CD4-positive, alpha-beta T cell treated with Interleukin-4 for 1 hour (primary cell): ENCODE data around the gene EMILIN2.

ENCODE experiments used
- DNase-seq, 2 donors: peaks; one replicate each; pipeline ENCODE4 v3.0.0-alpha.2; 2020 to 2022

Gene EMILIN2

DNA sequence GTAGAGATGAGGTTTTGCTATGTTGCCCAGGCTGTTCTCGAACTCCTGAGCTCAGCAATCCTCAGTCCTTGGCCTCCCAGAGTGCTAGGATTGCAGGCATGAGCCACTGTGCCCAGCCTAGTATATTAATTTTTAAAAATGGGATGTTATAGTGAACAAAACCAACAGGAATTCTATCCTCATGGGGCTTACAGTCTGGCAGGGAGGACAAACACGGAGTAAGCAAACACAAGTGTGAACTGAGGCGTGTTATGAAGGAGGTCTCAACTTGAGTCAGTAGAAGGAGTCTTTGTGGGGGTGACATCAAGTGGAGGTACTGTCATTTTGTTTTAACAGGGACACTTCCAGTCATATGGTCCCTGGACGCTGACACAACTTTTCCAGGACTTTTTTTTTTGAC lies 33.1 kb downstream of the EMILIN2 start:
- no peak for DNase-seq

DNA sequence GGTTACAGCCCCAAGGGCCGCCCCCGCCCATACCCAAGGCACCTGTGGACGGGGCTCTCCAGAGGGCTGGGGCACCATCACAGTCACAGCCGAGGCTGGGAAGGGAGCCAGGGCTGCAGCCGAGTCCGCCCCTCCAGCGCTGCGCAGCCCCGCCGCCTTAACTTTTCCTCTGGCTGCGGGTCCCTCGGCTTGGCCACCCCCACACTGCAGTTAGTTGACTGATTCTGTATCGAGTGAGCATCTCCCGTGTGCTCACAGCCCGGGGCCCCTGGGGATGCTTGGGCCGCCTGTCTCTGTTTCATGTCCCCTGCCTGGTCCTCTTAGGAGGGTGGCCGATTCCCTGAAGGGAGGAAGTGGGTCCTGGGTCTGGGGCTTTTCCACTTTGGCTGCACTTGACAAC lies 33.7 kb downstream of the EMILIN2 start:
- no peak for DNase-seq

DNA sequence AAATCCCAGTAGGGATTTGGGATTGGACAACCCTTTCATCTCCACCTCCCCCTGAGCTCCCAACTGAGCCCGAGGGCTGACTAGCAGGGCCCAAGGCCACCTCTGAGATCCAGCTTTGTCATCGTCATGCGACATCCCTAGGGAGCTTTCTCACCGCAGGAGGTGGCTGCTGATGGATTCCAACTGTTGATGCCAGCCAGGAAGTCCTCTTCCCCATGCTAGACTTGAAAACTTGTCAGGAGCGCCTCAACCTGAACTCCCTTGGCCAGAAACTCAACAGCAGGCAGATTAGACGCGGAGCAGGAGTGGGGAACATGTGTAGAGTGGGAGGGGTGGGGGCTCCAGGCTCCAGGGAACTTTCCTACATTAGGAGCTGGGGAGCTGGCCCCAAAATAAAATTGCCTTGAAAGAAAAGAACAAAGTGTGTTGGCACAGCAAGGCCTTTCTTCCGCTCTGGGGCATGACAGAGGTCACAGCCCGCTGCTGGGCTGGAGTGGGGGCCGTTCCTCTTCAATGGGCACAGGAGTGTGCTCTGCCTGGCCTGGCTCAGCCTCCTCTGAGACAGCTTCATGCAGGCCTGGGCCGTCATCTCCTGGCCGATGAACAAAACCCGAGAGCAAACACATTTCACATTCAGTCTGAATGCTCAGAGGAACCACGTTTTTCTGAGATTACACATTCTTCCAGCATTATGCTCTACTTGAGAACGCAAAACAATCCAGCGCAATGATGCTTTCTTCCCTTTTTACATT lies 34.5 kb downstream of the EMILIN2 start:
- DNase-seq, result no peak

DNA sequence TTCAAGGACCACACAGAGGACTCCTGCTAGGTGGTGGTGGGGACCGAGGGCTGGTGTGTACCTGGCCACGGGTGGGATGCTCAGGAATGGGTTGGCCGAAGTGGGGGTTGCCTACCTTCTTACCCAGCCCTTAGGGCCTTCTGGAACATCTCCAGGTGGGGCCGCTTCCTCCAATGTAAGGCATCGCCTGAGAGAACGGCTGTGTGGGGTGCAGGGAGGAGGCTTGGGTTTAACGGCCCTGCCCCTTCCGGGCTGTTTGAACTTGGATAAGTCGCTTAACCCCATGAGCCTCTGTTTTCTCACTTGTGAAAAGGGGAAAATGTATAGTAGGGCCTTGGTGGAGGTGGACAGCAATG lies 35.0 kb downstream of the EMILIN2 start:
- no peak for DNase-seq

DNA sequence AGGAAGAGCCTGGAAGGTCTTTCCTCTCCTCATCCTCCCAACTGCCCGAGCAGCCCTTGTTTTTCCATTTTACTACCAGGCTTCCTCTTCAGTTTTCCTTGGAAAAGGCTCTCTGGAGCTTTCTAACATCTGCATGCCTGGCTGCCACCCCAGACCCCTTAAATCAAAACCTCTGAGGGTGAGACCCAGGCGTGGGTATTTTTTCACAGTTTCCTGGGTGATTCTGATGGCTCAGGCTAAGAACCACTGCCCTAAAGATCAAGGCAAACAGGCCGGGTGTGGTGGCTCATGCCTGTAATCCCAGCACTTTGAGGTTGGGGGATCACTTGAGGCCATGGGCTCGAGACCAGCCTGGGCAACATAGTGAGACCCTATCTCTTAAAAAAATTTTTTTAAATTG lies 35.4 kb downstream of the EMILIN2 start:
- no peak for DNase-seq

DNA sequence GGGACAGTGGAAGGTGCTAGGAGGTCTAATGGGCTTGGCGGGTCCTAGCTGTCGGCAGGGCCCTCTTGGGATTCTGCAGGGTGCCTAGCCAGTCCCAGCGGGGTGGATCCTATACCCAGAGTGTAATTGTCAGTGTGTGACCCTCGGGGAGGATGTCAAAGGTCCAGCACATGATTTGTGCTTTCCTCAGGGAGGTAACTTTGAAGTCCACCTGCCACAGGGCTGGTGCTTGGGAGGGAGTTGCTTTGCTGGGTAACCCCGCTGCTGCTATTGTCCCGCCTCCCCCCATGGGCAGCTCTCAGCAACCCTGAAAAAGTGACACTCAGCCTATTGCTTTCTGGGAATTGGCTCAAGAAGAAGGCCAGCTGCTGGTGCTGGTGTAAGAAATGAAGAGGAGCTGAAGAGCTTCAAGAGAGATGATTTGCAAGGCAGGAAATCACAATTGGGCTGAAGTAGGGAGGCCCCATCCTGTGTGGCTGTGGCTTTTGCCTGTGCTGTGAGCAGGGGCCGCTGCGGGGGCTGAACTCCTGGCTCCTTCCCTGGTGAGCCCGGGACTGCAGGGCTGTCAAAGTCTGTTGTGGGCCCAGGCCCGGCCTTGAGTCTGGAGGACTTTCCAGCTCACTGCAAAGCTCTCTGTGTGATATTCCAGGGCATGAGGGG lies 36.4 kb downstream of the EMILIN2 start:
- peak; percentile 31 to 54 for DNase-seq

DNA sequence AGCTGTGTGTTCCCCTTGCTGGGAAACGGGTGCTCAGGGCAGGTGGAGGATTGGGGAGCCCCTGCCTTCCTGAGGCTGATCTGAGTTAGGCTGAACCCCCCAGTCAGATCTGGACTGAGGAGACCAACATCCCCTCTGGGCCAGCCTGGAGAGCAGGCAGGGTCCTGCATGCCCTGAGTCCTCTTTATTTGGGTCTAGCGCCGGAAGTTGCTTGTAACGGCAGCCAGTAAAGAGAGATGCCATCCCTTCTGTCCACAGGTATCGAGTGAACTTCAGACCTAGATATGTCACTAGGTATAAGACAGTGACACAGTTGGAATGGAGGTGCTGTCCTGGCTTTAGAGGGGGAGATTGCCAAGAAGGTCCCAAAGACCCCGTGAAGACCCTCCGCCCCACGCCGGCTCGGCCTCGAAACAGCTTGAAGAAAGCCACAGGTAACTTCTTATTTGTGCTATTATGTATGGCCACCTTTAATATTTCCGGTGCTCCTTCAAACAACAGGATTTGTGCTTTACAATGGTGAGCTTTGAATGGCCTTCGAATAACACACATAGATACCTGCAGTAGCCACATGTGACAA lies 38.0 kb downstream of the EMILIN2 start:
- no peak for DNase-seq

DNA sequence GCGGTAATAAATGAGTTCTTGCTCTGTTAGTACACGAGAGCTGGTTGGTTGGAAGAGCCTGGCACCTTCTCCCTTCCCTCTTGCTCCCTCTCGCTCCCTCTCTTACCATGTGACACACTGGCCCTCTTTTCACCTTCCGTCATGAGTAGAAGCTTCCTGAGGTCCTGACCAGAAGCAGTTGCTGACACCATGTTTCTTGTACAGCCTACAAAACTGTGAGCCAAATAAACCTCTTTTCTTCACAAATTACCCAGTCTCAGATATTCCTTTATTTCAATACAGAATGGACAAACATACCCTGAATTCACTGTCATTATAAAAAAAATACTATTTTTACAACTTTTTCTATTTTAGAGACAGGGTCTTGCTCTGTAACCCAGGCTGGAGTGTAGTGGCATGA lies 40.7 kb downstream of the EMILIN2 start:
- no peak for DNase-seq

DNA sequence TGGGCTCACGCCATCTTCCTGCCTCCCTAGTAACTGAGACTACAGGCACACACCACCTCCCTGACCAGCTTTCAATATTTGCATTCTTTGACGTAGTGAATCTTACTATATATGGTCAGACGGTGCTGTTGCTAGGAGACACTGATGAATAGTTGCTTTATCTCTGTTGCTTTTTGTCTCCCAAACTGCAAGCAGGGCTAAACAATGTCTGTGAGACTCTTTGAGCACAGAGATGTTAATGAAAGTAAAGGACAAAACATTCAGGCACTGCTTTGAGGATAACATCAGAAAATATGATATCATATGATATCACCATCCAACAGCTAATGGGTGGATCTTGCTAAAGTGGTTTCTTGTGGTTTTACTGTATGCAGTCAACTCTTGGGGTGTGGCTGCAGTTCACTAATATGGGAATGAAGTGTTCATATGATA lies 43.0 kb downstream of the EMILIN2 start:
- peak; percentile 36 to 79 for DNase-seq

DNA sequence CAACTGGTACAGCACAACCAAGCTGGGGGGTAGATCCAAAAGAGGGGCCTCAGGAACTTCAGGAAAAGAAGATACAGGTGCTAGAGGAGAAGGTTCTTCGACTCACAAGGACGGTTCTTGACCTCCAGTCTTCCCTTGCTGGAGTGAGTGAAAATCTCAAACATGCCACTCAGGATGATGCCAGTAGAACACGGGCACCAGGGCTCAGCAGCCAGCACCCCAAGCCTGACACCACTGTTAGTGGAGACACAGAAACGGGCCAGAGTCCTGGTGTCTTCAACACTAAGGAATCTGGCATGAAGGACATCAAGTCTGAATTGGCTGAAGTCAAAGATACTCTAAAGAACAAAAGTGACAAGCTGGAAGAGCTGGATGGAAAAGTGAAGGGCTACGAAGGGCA lies 43.8 kb downstream of the EMILIN2 start:
- no peak for DNase-seq

DNA sequence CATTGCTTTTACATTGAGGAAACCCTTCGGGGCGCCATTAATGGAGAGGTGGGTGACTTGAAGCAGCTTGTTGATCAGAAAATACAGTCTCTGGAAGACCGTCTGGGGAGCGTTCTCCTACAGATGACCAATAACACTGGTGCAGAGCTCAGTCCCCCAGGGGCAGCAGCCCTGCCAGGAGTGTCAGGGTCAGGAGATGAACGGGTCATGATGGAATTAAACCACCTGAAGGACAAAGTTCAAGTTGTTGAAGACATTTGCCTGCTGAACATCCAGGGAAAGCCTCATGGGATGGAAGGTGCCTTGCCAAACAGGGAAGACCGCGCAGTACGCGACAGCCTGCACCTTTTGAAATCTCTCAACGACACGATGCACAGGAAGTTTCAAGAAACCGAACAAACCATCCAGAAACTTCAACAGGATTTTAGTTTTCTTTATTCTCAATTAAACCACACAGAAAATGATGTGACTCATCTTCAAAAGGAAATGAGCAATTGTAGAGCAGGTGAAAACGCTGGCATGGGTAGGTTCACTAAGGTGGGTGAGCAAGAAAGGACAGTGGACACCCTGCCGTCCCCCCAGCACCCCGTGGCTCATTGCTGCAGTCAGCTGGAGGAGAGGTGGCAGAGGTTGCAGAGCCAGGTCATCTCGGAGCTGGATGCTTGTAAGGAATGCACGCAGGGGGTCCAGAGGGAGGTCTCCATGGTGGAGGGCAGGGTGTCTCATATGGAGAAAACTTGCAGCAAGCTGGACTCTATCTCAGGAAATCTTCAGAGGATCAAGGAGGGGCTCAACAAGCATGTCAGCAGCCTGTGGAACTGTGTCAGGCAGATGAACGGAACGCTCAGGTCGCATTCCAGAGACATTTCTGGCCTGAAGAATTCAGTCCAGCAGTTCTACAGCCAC lies 45.0 kb downstream of the EMILIN2 start:
- DNase-seq, result peak in 1 of 2 donors; percentile 30

DNA sequence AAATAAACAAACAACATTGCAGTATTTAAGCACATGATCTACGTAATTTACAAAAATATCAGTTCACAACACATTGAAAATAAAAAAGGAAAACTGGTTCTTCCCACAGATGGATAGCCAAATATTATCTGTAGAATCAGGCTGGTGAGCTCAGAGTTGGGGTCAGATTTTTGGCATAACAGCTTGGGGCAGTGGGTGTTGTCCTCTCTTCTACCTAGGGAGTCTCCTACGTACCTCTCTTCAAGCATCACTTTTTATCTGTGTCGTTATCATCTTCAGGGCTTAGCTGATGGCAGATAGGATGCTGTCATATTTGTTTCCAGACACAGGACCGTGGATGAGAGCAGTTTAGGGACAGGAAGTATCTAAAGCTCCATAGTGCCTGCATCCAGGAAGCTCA lies 46.2 kb downstream of the EMILIN2 start:
- DNase-seq, result no peak

DNA sequence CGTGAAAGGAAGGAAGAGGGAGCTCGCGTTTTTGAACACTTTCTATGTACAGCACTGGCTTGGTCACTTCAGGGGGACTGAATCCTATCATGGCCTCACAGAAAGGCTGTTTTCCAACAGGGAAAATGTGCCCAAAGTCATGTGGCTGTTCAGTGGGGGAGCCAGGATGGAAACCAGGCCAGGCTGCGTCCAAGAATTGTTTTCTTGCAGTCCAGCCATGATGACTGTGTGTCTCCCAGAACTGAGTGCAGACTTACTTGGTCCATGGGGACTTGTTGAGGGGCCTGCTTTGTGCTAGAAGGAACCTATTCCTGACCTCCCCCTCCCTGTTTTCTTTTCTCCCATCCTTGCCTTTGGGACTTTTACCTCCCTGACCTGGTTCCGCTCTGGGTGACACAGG lies 46.9 kb downstream of the EMILIN2 start:
- no peak for DNase-seq

DNA sequence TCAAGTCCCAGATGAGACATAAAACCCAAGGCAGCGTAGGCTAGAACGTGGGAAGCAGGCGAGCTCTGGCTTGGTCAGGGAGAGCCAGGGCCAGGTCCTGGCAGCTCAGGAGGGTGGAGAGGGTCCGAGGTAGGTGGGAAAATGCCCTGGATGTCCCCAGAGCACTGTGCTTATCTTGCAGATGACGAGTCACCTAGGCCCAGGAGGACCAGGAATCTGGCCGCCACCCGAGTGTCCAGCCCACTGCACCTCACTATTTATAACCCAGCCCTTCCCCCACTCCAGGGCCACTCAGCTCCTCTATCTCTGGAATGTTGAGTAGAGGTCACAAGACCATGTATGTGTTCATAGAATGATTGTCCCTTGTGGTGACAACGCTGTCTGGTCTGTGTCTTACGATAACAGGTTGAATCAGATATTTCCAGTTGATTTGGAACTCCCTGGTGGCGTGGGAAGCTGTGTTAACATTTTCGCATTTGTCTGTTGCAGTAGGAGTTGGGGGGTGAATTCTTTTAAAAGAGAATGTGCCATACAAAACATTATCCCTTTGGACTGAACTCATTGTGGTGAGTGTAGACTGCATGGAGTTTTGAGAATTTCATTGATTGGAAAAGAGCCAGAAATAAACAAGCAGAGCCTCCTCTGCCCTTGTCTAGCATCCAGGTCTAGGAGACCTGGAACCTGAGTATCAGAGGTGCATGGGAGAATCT lies 47.5 kb downstream of the EMILIN2 start:
- no peak for DNase-seq

DNA sequence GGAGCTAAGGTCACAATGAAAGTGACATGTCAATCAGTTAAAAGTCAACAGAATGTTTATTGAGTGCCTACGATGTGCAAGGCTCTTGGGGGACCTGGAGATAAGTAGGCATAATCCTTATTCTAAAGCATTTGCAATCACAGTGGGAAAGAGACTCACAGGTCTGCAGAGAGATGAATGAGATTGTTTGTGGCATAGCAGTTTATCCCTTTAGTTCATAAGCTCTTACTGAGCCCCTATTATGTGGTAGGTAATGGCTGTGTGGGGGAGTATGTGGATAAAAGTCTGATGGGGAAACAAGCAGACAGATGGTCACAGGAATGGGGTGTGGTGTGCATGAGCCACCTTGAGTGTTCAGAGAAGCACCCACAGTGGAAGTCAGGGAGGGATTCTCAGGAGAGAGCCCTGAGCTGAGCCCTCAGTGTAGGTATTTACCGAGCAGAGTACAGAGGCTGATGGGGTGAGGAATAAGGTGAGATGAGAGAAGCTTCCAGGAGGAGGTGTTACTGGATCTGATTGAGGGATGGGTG lies 48.1 kb downstream of the EMILIN2 start:
- no peak for DNase-seq

DNA sequence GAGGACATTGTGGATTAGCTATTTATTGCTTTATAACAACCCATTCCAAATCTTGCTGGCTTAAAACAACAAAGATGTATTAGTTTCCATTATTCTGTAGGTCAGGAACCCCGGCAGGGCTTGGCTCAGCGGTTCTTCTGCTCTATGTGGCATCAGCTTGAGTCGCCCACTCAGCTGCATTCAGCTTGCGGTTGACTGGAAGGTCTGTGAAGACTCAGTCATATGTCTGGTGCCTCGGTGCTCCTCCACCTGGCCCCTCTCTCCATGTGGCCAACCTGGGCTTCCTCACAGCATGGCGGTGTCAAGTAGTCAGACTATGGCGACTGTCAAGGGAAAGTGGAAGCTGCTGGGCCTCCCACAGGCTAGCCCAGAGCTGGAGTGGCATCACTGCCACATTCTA lies 48.6 kb downstream of the EMILIN2 start:
- DNase-seq, result no peak

DNA sequence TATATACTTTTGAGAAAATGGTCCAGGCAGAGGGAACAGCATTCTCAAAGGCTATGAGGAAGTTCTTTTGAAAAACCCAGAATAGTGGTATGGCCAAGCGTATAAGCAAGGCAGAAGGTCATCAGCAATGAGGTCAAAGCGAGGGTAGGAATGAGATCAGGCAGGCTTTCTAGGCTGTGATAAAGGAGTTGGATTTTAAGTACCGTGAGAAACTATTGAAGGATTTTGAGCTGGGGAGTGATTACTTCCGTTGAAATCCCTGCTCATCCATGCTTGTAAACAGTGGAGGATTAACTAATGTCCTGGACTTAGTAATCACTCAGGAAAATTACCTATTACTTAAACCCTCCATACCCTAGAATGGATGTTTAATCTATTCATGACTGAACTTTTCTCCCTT lies 50.2 kb downstream of the EMILIN2 start:
- DNase-seq, result no peak

DNA sequence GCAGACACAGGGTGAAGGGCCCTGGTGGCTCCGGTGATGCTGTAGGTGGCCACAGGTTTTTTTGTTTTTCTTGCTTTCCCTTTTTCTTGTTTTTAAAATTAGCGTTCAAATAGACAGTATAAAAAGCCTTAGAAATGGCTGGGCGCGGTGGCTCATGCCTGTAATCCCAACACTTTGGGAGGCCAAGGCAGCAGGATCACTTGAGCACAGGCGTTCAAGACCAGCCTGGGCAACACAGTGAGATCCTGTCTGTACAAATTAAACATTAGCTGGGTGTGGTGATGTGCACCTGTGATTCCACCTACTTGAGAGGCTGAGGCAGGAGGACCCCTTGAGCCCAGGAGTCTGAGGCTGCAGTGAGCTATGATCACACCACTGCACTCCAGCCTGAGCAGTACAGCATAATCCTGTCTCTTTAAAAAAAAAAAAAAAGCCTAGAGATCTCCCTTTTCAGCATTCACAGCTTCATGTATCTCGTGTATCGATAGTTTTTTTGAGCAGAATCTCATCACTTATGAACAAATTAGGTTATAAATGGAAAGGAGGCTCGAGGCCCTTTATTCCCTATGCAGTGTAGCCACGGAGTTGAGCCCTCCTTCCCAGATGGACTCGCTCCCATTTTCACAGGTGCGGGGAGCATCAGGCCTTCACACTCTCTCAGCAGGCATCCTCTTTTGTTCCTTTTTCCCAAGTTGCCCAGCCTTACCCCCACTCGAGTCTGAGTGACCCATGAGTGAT lies 50.8 kb downstream of the EMILIN2 start:
- no peak for DNase-seq

DNA sequence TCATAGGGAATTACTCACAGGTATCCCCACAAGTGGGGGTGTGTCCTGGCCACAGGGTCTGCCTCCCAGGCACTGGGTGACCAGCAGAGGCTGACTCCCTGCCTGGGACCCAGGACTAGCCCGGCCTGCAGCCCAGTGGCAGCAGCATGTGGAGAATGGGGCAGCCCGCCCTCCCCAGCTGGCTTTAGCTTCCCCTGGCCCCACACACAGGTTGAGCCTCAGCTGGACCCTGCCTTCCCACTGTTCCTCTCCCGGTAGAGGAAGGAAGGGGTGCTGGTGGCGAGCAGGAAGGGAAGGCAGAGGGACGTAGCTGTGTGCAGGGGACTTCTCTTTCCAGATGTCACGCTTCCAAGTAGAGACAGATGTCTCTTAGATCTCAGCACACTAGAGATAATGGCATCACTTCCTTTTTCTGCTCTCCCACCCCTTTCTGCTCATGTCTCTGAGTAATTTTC lies 51.4 kb downstream of the EMILIN2 start:
- no peak for DNase-seq

DNA sequence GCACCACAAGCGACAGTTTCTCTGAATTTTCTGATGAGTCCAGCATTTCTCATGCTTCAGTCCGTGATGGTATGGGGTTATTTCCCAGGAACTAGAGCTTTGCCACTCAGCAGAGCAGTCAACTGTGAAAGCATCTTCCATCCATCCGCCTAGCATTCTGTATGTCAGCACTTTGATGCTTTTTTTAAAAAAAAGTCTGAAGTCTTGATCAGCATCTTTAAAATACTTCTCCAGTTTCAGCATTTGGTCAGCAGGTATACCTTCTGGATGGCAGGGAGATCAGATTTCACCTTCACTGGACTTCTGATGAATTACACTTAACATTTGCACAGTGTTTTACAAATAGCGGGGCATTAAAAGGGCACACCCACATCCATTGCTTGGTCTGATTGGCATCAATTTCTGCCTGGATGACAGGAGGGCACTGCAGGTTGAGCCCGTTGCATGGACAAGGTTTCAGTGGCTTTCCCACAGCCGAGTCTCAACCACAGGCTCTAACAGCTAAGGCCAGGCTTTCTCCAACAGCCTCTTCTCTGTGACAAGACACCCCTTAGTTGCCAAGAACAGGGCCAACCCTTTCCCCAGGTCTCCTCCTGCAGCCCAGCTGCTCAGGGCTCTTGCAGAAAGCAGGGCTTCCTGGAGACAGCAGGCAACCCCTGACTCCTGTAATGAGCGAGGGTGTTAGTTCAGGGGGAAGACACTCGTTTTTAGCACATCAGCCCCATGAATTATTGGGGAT lies 54.0 kb downstream of the EMILIN2 start:
- DNase-seq, result no peak
